SK-N-SH (cell line): ENCODE measurements around the gene CSNK1A1L. TPM values are rescaled to one million over a fixed set of nuclear protein-coding genes. Genes with fewer than 3 reads are reported as not detected.

Source experiments
- CTCF ChIA-PET: fragments of 300-600, 350-600 bp; formaldehyde crosslinking; extraction: SDS; loops from one replicate; lab custom pipeline; 2021; lab: Yijun Ruan, JAX
- POLR2A ChIA-PET: fragments of 350-600 bp; sonication (Branson Sonifier 250); formaldehyde crosslinking; extraction: SDS; loops from one replicate; lab custom pipeline; 2020; ENCODE audit warnings: antibody characterized with exemption, inconsistent platforms; lab: Yijun Ruan, JAX
- DNase-seq: peaks from one replicate; pipeline ENCODE4 v3.0.0; 2012
- H2AFZ ChIP-seq: fragments of 200-600 bp; sonication (generic); 2 replicates; pipeline ENCODE4 v1.8.1; 2016; ENCODE audit warnings: antibody characterized with exemption, mild to moderate bottlenecking, low read depth
- H3F3A ChIP-seq: fragments of 200-600 bp; sonication (generic); replicated peaks from 2 replicates; pipeline ENCODE3; 2016; ENCODE audit warnings: antibody characterized with exemption, mild to moderate bottlenecking; ENCODE audit not compliant: insufficient read depth
- H3K27ac ChIP-seq, 2 experiments: fragments of 200-500 bp in 1 of 2; fragments of 200-600 bp in 1 of 2; sonication (Bioruptor generic) in 1 of 2; sonication (generic), shearing (Covaris generic) in 1 of 2; 2 replicates each; pipeline versions ENCODE4 v1.5.1 to v1.6.1; 2014 to 2016; ENCODE audit warnings: low read depth in 2 of 2, inconsistent platforms in 1 of 2, low read length in 1 of 2, mild to moderate bottlenecking in 1 of 2, mixed read lengths in 1 of 2
- H3K27me3 ChIP-seq: fragments of 200-600 bp; sonication (generic), shearing (Covaris generic); 2 replicates; pipeline ENCODE4 v1.6.1; 2016; ENCODE audit warnings: mixed run types; ENCODE audit not compliant: insufficient read depth
- H3K36me3 ChIP-seq, 2 experiments: fragments of 200-500 bp in 1 of 2; fragments of 200-600 bp in 1 of 2; sonication (Bioruptor generic) in 1 of 2; sonication (generic) in 1 of 2; replicated peaks in 1 of 2; 2 replicates each; pipeline versions ENCODE3 to v1.5.1; 2014 to 2016; ENCODE audit warnings: low read length in 1 of 2, mild to moderate bottlenecking in 1 of 2; ENCODE audit not compliant: insufficient read depth in 2 of 2, control insufficient read depth in 1 of 2
- H3K4me1 ChIP-seq, 2 experiments: fragments of 200-500 bp in 1 of 2; fragments of 200-600 bp in 1 of 2; sonication (Bioruptor generic) in 1 of 2; sonication (generic), shearing (Covaris generic) in 1 of 2; 2 replicates each; pipeline versions ENCODE4 v1.5.1 to v1.6.1; 2014 to 2016; ENCODE audit warnings: low read depth in 1 of 2, low read length in 1 of 2, mixed run types in 1 of 2; ENCODE audit not compliant: insufficient read depth in 2 of 2, control insufficient read depth in 1 of 2
- H3K4me2 ChIP-seq: fragments of 200-600 bp; sonication (generic), shearing (Covaris generic); 2 replicates; pipeline ENCODE4 v1.6.1; 2017; ENCODE audit warnings: mixed run types
- H3K4me3 ChIP-seq, 2 experiments: fragments of 200-500 bp in 1 of 2; fragments of 200-600 bp in 1 of 2; sonication (Bioruptor generic) in 1 of 2; sonication (generic), shearing (Covaris generic) in 1 of 2; 2 replicates each; pipeline versions ENCODE4 v1.5.1 to v1.8.1; 2014 to 2016; ENCODE audit warnings: low read depth in 2 of 2, inconsistent platforms in 1 of 2, low read length in 1 of 2, mild to moderate bottlenecking in 1 of 2, mixed read lengths in 1 of 2, moderate library complexity in 1 of 2
- H3K79me2 ChIP-seq: fragments of 200-600 bp; sonication (generic); 2 replicates; pipeline ENCODE4 v1.8.1; 2017; ENCODE audit warnings: mild to moderate bottlenecking; ENCODE audit not compliant: insufficient read depth
- H3K9ac ChIP-seq: fragments of 200-600 bp; sonication (generic); 2 replicates; pipeline ENCODE4 v1.6.1; 2017; ENCODE audit warnings: mixed run types
- H3K9me2 ChIP-seq: fragments of 200-600 bp; sonication (generic); 2 replicates; pipeline ENCODE4 v1.6.1; 2017; ENCODE audit warnings: mixed run types
- H3K9me3 ChIP-seq: fragments of 200-600 bp; sonication (generic); 2 replicates; pipeline ENCODE4 v1.6.1; 2017; ENCODE audit warnings: mixed run types, mild to moderate bottlenecking, moderate library complexity
- H4K20me1 ChIP-seq: fragments of 200-600 bp; sonication (generic); 2 replicates; pipeline ENCODE4 v1.6.1; 2017; ENCODE audit warnings: mild to moderate bottlenecking, mixed run types; ENCODE audit not compliant: insufficient read depth
- CTCF ChIP-seq: fragments of 200-600 bp; sonication (generic); IDR thresholded peaks from 2 replicates; pipeline ENCODE4 v1.6.1; 2017; ENCODE audit warnings: antibody characterized with exemption, mild to moderate bottlenecking, moderate library complexity
- EZH2phosphoT487 ChIP-seq: fragments of 200-600 bp; sonication (generic); IDR thresholded peaks from 2 replicates; pipeline ENCODE4 v1.6.1; 2017; ENCODE audit warnings: low read depth, mixed run types, mild to moderate bottlenecking, antibody characterized with exemption, moderate library complexity, borderline replicate concordance
- FOXM1 ChIP-seq: IDR thresholded peaks from 2 replicates; pipeline ENCODE4 v1.4.0; 2012; ENCODE audit warnings: low read depth, mild to moderate bottlenecking
- GABPA ChIP-seq: IDR thresholded peaks from 2 replicates; pipeline ENCODE4 v1.4.0; 2012; ENCODE audit warnings: low read depth, mild to moderate bottlenecking
- GATA2 ChIP-seq: sonication (generic); formaldehyde crosslinking; IDR thresholded peaks from 2 replicates; pipeline ENCODE4 v1.5.0; 2020; ENCODE audit warnings: mild to moderate bottlenecking, missing genetic modification reagents
- MXI1 ChIP-seq: IDR thresholded peaks from 2 replicates; pipeline ENCODE4 v1.6.1; 2012; ENCODE audit warnings: mild to moderate bottlenecking, low read depth, low read length, improper control_type of control experiment
- RAD21 ChIP-seq: IDR thresholded peaks from 2 replicates; pipeline ENCODE4 v1.6.1; 2012; ENCODE audit warnings: mild to moderate bottlenecking, low read length
- REST ChIP-seq: IDR thresholded peaks from 2 replicates; pipeline ENCODE4 v1.6.1; 2012; ENCODE audit warnings: mild to moderate bottlenecking, low read depth, low read length, moderate library complexity
- SMC3 ChIP-seq: IDR thresholded peaks from 2 replicates; pipeline ENCODE4 v1.6.1; 2012; ENCODE audit warnings: low read depth, low read length, improper control_type of control experiment
- TAF1 ChIP-seq: IDR thresholded peaks from 2 replicates; pipeline ENCODE4 v1.6.1; 2012; ENCODE audit warnings: low read depth, mild to moderate bottlenecking, low read length, moderate library complexity, borderline replicate concordance
- TEAD4 ChIP-seq: IDR thresholded peaks from 2 replicates; pipeline ENCODE4 v1.4.0; 2012; ENCODE audit warnings: mild to moderate bottlenecking, borderline replicate concordance; ENCODE audit not compliant: insufficient read depth
- USF1 ChIP-seq: IDR thresholded peaks from 2 replicates; pipeline ENCODE4 v1.4.0; 2012; ENCODE audit warnings: low read depth, borderline replicate concordance
- USF2 ChIP-seq: fragments of 150-350 bp; IDR thresholded peaks from 2 replicates; pipeline ENCODE4 v1.6.1; 2017; ENCODE audit warnings: antibody characterized with exemption, low read length, low read depth, borderline replicate concordance
- YY1 ChIP-seq: IDR thresholded peaks from 2 replicates; pipeline ENCODE4 v1.4.0; 2012; ENCODE audit warnings: low read depth, mild to moderate bottlenecking
- ZBTB33 ChIP-seq: IDR thresholded peaks from 2 replicates; pipeline ENCODE4 v1.4.0; 2012; ENCODE audit warnings: low read depth, borderline replicate concordance
- WGBS: methylation state at CpG from one replicate; pipeline ENCODE4 v1.1.6; 2017; ENCODE audit warnings: low lambda C conversion rate; 5-methylcytosine and 5-hydroxymethylcytosine counted together
- polyA plus RNA-seq, 3 experiments: library from polyadenylated mRNA; depleted of rRNA; stranded (reverse); fragments of >200 nt; gene quantifications; 2 replicates each; pipeline ENCODE4 v1.2.3, GENCODE V29; 2012

CSNK1A1L gene
- polyA plus RNA-seq, 1 of the 3 experiments (the other 2 are of a cell fraction) = not detected

GRCh38 chr13:37109051-37109678 lies 3.7 kb upstream of the CSNK1A1L start:
- Histone ChIP-seq H3K4me3 (no peak overlapping the region), H3K9me3 (no peaks in the 10 kb centered on the region), H3K9ac (no peak overlapping the region; the same call in 1 of the 2 replicates), H3F3A (peaks cover 4% of the 10 kb centered on the region), H3K4me2 (no peak overlapping the region), H3K9me2 (no peaks in the 10 kb centered on the region), H3K27ac (peak overlapping the region in 1 of 2 experiments; percentile 39; a peak in 2 of 4 replicates), H3K79me2 (no peaks in the 10 kb centered on the region), H4K20me1 (no peaks in the 10 kb centered on the region)
- POLR2A ChIA-PET = no interaction called here
- peak; percentile 26 for DNase-seq
- CTCF ChIA-PET = interaction anchor here (0.6 to 2.1 kb wide), 9 partner anchors 8 to 1473 kb away, joined by 3 to 6 read pairs (median 3); no protein-coding TSS in a partner anchor
- 0% methylated on average over 1 of the region's 1 CpG for WGBS
- TF ChIP-seq SMC3 (peak; percentile 73), RAD21 (peak; percentile 80), CTCF (peak; percentile 84), TEAD4 (no peak)
- TF ChIP-seq, all 33 proteins: peak for 3
- no peaks in the 10 kb centered on the region for H3K36me3 ChIP-seq
- H2AFZ ChIP-seq = no peak overlapping the region
- H3K27me3 ChIP-seq = no peaks in the 10 kb centered on the region
- H3K4me1 ChIP-seq = no peaks in the 10 kb centered on the region

GRCh38 chr13:37107868-37108267 lies 2.4 kb upstream of the CSNK1A1L start:
- no peaks in the 10 kb centered on the region for H3K9me3 ChIP-seq
- no peak overlapping the region for H3K4me2 ChIP-seq
- H2AFZ ChIP-seq = peak overlapping the region; percentile 45; the same call in 1 of the 2 replicates
- no peaks in the 10 kb centered on the region for H3K79me2 ChIP-seq
- H3K4me3 ChIP-seq = no peak overlapping the region
- no peak for DNase-seq
- H3K9me2 ChIP-seq = no peaks in the 10 kb centered on the region
- no peaks in the 10 kb centered on the region for H4K20me1 ChIP-seq
- no peaks in the 10 kb centered on the region for H3K27me3 ChIP-seq
- peaks cover 4% of the 10 kb centered on the region for H3F3A ChIP-seq
- CTCF ChIA-PET = interaction anchor here (1.4 to 2.1 kb wide), 3 partner anchors 10 to 501 kb away, joined by 3 to 6 read pairs (median 4); no protein-coding TSS in a partner anchor
- no peak overlapping the region for H3K9ac ChIP-seq
- no peak overlapping the region for H3K27ac ChIP-seq
- no peaks in the 10 kb centered on the region for H3K36me3 ChIP-seq
- no peaks in the 10 kb centered on the region for H3K4me1 ChIP-seq
- WGBS = 21% methylated on average over 1 of the region's 1 CpG
- POLR2A ChIA-PET = no interaction called here
- no peak for TF ChIP-seq REST
- no peak for TF ChIP-seq GABPA
- TF ChIP-seq FOXM1 = no peak
- no peak for TF ChIP-seq GATA2 (CRISPR knock-in tag)
- no peak for TF ChIP-seq MXI1
- no peak for TF ChIP-seq USF2
- TF ChIP-seq EZH2phosphoT487 = no peak
- TF ChIP-seq TAF1 = no peak
- TF ChIP-seq USF1 = no peak
- TF ChIP-seq YY1 = no peak
- no peak for TF ChIP-seq ZBTB33
